HEK293 (cell line): ENCODE results near the gene CBLIF.

Experiments used
- CTCF ChIA-PET: fragments of 350-600 bp; formaldehyde crosslinking; extraction: SDS; loops from one replicate; lab custom pipeline; 2021; ENCODE audit warnings: antibody characterized with exemption; lab: Yijun Ruan, JAX
- POLR2A ChIA-PET: fragments of 300-600 bp; formaldehyde crosslinking; extraction: SDS; loops from one replicate; lab custom pipeline; 2020; ENCODE audit warnings: antibody characterized with exemption, inconsistent platforms; lab: Yijun Ruan, JAX
- H3K27ac ChIP-seq: fragments of 200-500 bp; sonication (Bioruptor generic); 2 replicates; pipeline ENCODE4 v1.5.1; 2014; ENCODE audit warnings: low read depth, low read length, control low read depth, inconsistent platforms; ENCODE audit errors: extremely low read depth
- H3K36me3 ChIP-seq, 2 experiments: fragments of 200-500 bp in 1 of 2; sonication (Bioruptor generic) in 1 of 2; 1 replicate in 1 of 2; 2 replicates in 1 of 2; pipeline ENCODE4 v1.5.1; 2014 to 2017; ENCODE audit warnings: inconsistent platforms in 2 of 2, low read length in 2 of 2; ENCODE audit not compliant: control insufficient read depth in 2 of 2, insufficient read depth in 1 of 2
- H3K4me1 ChIP-seq: fragments of 200-500 bp; sonication (Bioruptor generic); 2 replicates; pipeline ENCODE4 v1.5.1; 2014; ENCODE audit warnings: mild to moderate bottlenecking, low read length, inconsistent platforms; ENCODE audit not compliant: control insufficient read depth, insufficient read depth
- H3K4me3 ChIP-seq: 2 replicates; pipeline ENCODE4 v1.5.1; 2011; ENCODE audit warnings: low read depth, mild to moderate bottlenecking, control low read depth, low read length, moderate library complexity
- H3K9me3 ChIP-seq: fragments of 200-500 bp; sonication (Bioruptor generic); 2 replicates; pipeline ENCODE4 v1.5.1; 2014; ENCODE audit warnings: low read depth, low read length, inconsistent platforms; ENCODE audit not compliant: control insufficient read depth, insufficient read depth
- BCL11B ChIP-seq: fragments of 450-650 bp; formaldehyde crosslinking; IDR thresholded peaks from 2 replicates; pipeline ENCODE4 v1.5.1; 2016; ENCODE audit warnings: low read depth, missing biosample characterization, missing genetic modification characterization
- EGR2 ChIP-seq: fragments of 450-650 bp; formaldehyde crosslinking; IDR thresholded peaks from 2 replicates; pipeline ENCODE4 v1.5.1; 2016; ENCODE audit warnings: low read depth, missing biosample characterization, missing genetic modification characterization
- GLIS1 ChIP-seq: fragments of 450-650 bp; formaldehyde crosslinking; IDR thresholded peaks from 2 replicates; pipeline ENCODE4 v1.5.1; 2016; ENCODE audit warnings: missing biosample characterization, missing genetic modification characterization
- HIC1 ChIP-seq: fragments of 450-650 bp; formaldehyde crosslinking; IDR thresholded peaks from 2 replicates; pipeline ENCODE4 v1.5.1; 2016; ENCODE audit warnings: missing biosample characterization, missing genetic modification characterization
- KLF9 ChIP-seq: fragments of 450-650 bp; formaldehyde crosslinking; IDR thresholded peaks from 2 replicates; pipeline ENCODE4 v1.5.1; 2016; ENCODE audit warnings: missing biosample characterization, missing genetic modification characterization, low read depth
- MEIS1 ChIP-seq: sonication (generic); formaldehyde crosslinking; IDR thresholded peaks from 2 replicates; pipeline ENCODE4 v1.8.1; 2022; ENCODE audit warnings: missing genetic modification reagents, mild to moderate bottlenecking, borderline replicate concordance
- RBAK ChIP-seq: fragments of 450-650 bp; formaldehyde crosslinking; IDR thresholded peaks from 2 replicates; pipeline ENCODE4 v1.5.1; 2016; ENCODE audit warnings: missing biosample characterization, missing genetic modification characterization
- SETDB1 ChIP-seq: IDR thresholded peaks from one replicate; pipeline ENCODE4 v1.6.1; 2017; ENCODE audit warnings: mild to moderate bottlenecking, low read length, moderate library complexity, mixed read lengths; ENCODE audit not compliant: insufficient read length
- ZFHX2 ChIP-seq: fragments of 450-650 bp; formaldehyde crosslinking; conservative IDR thresholded peaks from 2 replicates; pipeline ENCODE4 v1.5.1; 2016; ENCODE audit warnings: missing biosample characterization, missing genetic modification characterization
- ZNF133 ChIP-seq: fragments of 450-650 bp; formaldehyde crosslinking; IDR thresholded peaks from 2 replicates; pipeline ENCODE4 v1.5.1; 2016; ENCODE audit warnings: missing biosample characterization, missing genetic modification characterization
- ZNF138 ChIP-seq: fragments of 450-650 bp; formaldehyde crosslinking; IDR thresholded peaks from 2 replicates; pipeline ENCODE4 v1.5.1; 2016; ENCODE audit warnings: missing biosample characterization, missing genetic modification characterization, borderline replicate concordance
- ZNF157 ChIP-seq: fragments of 450-650 bp; formaldehyde crosslinking; IDR thresholded peaks from 2 replicates; pipeline ENCODE4 v1.5.1; 2016; ENCODE audit warnings: missing biosample characterization, missing genetic modification characterization
- ZNF169 ChIP-seq: fragments of 450-650 bp; formaldehyde crosslinking; IDR thresholded peaks from 2 replicates; pipeline ENCODE4 v1.5.1; 2016; ENCODE audit warnings: missing biosample characterization, missing genetic modification characterization
- ZNF18 ChIP-seq: fragments of 450-650 bp; formaldehyde crosslinking; IDR thresholded peaks from 2 replicates; pipeline ENCODE4 v1.5.1; 2016; ENCODE audit warnings: missing biosample characterization, missing genetic modification characterization
- ZNF2 ChIP-seq: fragments of 450-650 bp; formaldehyde crosslinking; IDR thresholded peaks from 2 replicates; pipeline ENCODE4 v1.5.1; 2016; ENCODE audit warnings: missing biosample characterization, missing genetic modification characterization
- ZNF223 ChIP-seq: fragments of 450-650 bp; formaldehyde crosslinking; IDR thresholded peaks from 2 replicates; pipeline ENCODE4 v1.5.1; 2016; ENCODE audit warnings: missing biosample characterization, missing genetic modification characterization
- ZNF350 ChIP-seq: fragments of 450-650 bp; formaldehyde crosslinking; IDR thresholded peaks from 2 replicates; pipeline ENCODE4 v1.5.0; 2017; ENCODE audit warnings: missing biosample characterization, mild to moderate bottlenecking, missing genetic modification characterization
- ZNF394 ChIP-seq: fragments of 450-650 bp; formaldehyde crosslinking; IDR thresholded peaks from 2 replicates; pipeline ENCODE4 v1.5.1; 2016; ENCODE audit warnings: missing biosample characterization, missing genetic modification characterization, mild to moderate bottlenecking, moderate library complexity, borderline replicate concordance
- ZNF423 ChIP-seq: fragments of 450-650 bp; formaldehyde crosslinking; IDR thresholded peaks from 2 replicates; pipeline ENCODE4 v1.5.1; 2016; ENCODE audit warnings: missing biosample characterization, missing genetic modification characterization
- ZNF549 ChIP-seq: fragments of 450-650 bp; IDR thresholded peaks from 2 replicates; pipeline ENCODE4 v1.5.1; 2018; ENCODE audit warnings: missing biosample characterization, missing genetic modification characterization, mild to moderate bottlenecking, inconsistent platforms, moderate library complexity
- ZNF610 ChIP-seq: fragments of 450-650 bp; formaldehyde crosslinking; IDR thresholded peaks from 2 replicates; pipeline ENCODE4 v1.5.1; 2016; ENCODE audit warnings: missing biosample characterization, missing genetic modification characterization, borderline replicate concordance
- ZNF776 ChIP-seq: fragments of 450-650 bp; formaldehyde crosslinking; IDR thresholded peaks from 2 replicates; pipeline ENCODE4 v1.5.0; 2017; ENCODE audit warnings: missing biosample characterization, missing genetic modification characterization, borderline replicate concordance
- ZNF785 ChIP-seq: fragments of 450-650 bp; formaldehyde crosslinking; IDR thresholded peaks from 2 replicates; pipeline ENCODE4 v1.5.1; 2016; ENCODE audit warnings: missing biosample characterization, missing genetic modification characterization
- ZNF830 ChIP-seq: fragments of 450-650 bp; IDR thresholded peaks from 2 replicates; pipeline ENCODE4 v1.5.0; 2018; ENCODE audit warnings: missing biosample characterization, missing genetic modification characterization, low read depth, mild to moderate bottlenecking, moderate library complexity
- ZSCAN18 ChIP-seq: fragments of 450-650 bp; formaldehyde crosslinking; IDR thresholded peaks from 2 replicates; pipeline ENCODE4 v1.5.1; 2016; ENCODE audit warnings: missing biosample characterization, missing genetic modification characterization
- ZSCAN5A ChIP-seq: fragments of 450-650 bp; formaldehyde crosslinking; IDR thresholded peaks from 2 replicates; pipeline ENCODE4 v1.5.1; 2016; ENCODE audit warnings: missing biosample characterization, missing genetic modification characterization
- TF ChIP-seq, protein P1 (sequence below): fragments of 450-650 bp; formaldehyde crosslinking; IDR thresholded peaks from 2 replicates; pipeline ENCODE4 v1.5.1; 2016; ENCODE audit warnings: missing biosample characterization, missing genetic modification characterization
- TF ChIP-seq, protein P2 (sequence below): fragments of 450-650 bp; formaldehyde crosslinking; IDR thresholded peaks from 2 replicates; pipeline ENCODE4 v1.5.1; 2016; ENCODE audit warnings: missing biosample characterization, missing genetic modification characterization

Gene CBLIF

DNA sequence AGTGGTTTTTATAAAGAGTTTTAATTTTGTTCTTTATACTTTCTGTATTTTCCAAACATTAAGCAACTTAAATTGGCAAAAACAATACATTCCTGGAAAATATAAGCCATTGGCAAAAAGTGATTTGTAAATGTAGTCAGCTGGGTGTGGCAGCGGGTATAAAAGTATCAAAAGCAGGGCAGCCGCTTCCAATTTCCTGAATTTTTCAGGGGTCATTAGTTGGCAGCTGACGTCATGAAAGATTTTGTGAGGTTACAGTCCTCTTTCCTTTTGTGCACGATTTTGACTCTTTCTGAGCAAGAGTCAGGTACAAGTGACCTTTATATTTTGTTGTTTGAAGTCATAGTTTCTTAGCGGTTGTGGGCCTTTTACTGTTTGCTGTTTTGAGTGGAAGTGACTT lies 33.3 kb upstream of the CBLIF start, which contains the start of gene OOSP3:
Gene OOSP3, plus strand, starts transcription at position 208 of the 400 bp plus-strand sequence. Its CDS starts 27 bp downstream, at position 235.
- TF ChIP-seq, protein P1, sequence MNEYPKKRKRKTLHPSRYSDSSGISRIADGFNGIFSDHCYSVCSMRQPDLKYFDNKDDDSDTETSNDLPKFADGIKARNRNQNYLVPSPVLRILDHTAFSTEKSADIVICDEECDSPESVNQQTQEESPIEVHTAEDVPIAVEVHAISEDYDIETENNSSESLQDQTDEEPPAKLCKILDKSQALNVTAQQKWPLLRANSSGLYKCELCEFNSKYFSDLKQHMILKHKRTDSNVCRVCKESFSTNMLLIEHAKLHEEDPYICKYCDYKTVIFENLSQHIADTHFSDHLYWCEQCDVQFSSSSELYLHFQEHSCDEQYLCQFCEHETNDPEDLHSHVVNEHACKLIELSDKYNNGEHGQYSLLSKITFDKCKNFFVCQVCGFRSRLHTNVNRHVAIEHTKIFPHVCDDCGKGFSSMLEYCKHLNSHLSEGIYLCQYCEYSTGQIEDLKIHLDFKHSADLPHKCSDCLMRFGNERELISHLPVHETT (tag by site-specific recombination), result no peak
- no peak for TF ChIP-seq HIC1 (tag by site-specific recombination)
- no peak for TF ChIP-seq ZNF423 (tag by site-specific recombination)
- no peak for TF ChIP-seq MEIS1 (CRISPR knock-in tag)
- no peak for TF ChIP-seq ZNF2 (tag by site-specific recombination)
- TF ChIP-seq ZNF394, result no peak
- no peak for TF ChIP-seq ZNF169 (tag by site-specific recombination)
- no peak for TF ChIP-seq ZNF138 (tag by site-specific recombination)
- TF ChIP-seq ZNF785 (tag by site-specific recombination), result no peak
- TF ChIP-seq RBAK (tag by site-specific recombination), result no peak
- no peak for TF ChIP-seq GLIS1 (tag by site-specific recombination)
- Histone ChIP-seq H3K36me3 (no peaks in the 10 kb centered on the region), H3K4me3 (no peak within 1 kb of the TSS), H3K9me3 (no peaks in the 10 kb centered on the region), H3K4me1 (no peaks in the 10 kb centered on the region), H3K27ac (no peak within 1 kb of the TSS)
- ChIA-PET POLR2A (no interaction called here), CTCF (no interaction called here)

- Histone ChIP-seq H3K4me1 (no peaks in the 10 kb centered on the region), H3K27ac (no peak overlapping the region), H3K36me3 (no peaks in the 10 kb centered on the region), H3K9me3 (no peaks in the 10 kb centered on the region), H3K4me3 (no peak overlapping the region)
- ChIA-PET CTCF (no interaction called here), POLR2A (no interaction called here)
- TF ChIP-seq EGR2, result no peak
- TF ChIP-seq ZNF776, result no peak
- TF ChIP-seq SETDB1, result no peak
- no peak for TF ChIP-seq ZSCAN18 (tag by site-specific recombination)
- TF ChIP-seq BCL11B (tag by site-specific recombination), result no peak
- no peak for TF ChIP-seq ZNF830 (tag by site-specific recombination)
- no peak for TF ChIP-seq ZNF133 (tag by site-specific recombination)
- TF ChIP-seq KLF9 (tag by site-specific recombination), result no peak
- TF ChIP-seq ZNF549, result no peak
- TF ChIP-seq ZNF350 (tag by site-specific recombination), result no peak
- no peak for TF ChIP-seq ZSCAN5A (tag by site-specific recombination)
- no peak for TF ChIP-seq ZFHX2
- no peak for TF ChIP-seq ZNF2 (tag by site-specific recombination)
- TF ChIP-seq ZNF610 (tag by site-specific recombination), result no peak
- TF ChIP-seq, protein P2, sequence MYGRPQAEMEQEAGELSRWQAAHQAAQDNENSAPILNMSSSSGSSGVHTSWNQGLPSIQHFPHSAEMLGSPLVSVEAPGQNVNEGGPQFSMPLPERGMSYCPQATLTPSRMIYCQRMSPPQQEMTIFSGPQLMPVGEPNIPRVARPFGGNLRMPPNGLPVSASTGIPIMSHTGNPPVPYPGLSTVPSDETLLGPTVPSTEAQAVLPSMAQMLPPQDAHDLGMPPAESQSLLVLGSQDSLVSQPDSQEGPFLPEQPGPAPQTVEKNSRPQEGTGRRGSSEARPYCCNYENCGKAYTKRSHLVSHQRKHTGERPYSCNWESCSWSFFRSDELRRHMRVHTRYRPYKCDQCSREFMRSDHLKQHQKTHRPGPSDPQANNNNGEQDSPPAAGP (tag by site-specific recombination), result no peak
- no peak for TF ChIP-seq ZNF18 (tag by site-specific recombination)
- TF ChIP-seq ZNF157, result no peak
- no peak for TF ChIP-seq ZNF223
Measured at GRCh38 chr11:59877784-59878183, 32.5 kb upstream of the CBLIF start.
